HCT116 (cell line): ENCODE measurements around the gene RHBDL3. TPM values are rescaled to one million over a fixed set of nuclear protein-coding genes. Genes with fewer than 3 reads are reported as not detected.

Source experiments
- ATAC-seq: fragments of 200-7000 bp; cut with Tn5 transposase; 2 replicates; pipeline ENCODE4 v1.9.1; 2020; ENCODE audit warnings: mild to moderate bottlenecking, moderate library complexity
- BruUV-seq: library from RNA; stranded (reverse); fragments of 400-500 nt; replicated peaks from 2 replicates; lab custom pipeline; 2021; lab: Mats Ljungman, UMichigan
- CTCF ChIA-PET: fragments of 300-600 bp; sonication (Branson Sonifier 250); formaldehyde crosslinking; loops from one replicate; lab custom pipeline; 2021; ENCODE audit warnings: antibody characterized with exemption; lab: Charles Lee
- POLR2A ChIA-PET: fragments of 300-600, 350-600 bp; sonication (Branson Sonifier 250); formaldehyde crosslinking; loops from one replicate; lab custom pipeline; 2021; ENCODE audit warnings: antibody characterized with exemption; lab: Charles Lee
- RAD21 ChIA-PET, 2 experiments: fragments of 300-600 bp; sonication (Branson Sonifier 250); formaldehyde crosslinking; loops; one replicate each; lab custom pipeline; 2023; ENCODE audit warnings: low total read pairs in 2 of 2; ENCODE audit not compliant: uncharacterized antibody in 2 of 2, unreplicated experiment in 2 of 2, low non-redundant PET in 1 of 2; lab: Charles Lee
- DNase-seq: peaks from one replicate; pipeline ENCODE4 v3.0.0-alpha.2; 2010; ENCODE audit warnings: low read depth, low spot score
- H2AFZ ChIP-seq: fragments of 200-600 bp; shearing (Covaris generic), sonication (generic); 2 replicates; pipeline ENCODE4 v1.6.1; 2017; ENCODE audit warnings: low read depth, mixed run types, mixed read lengths, antibody characterized with exemption, low read length; ENCODE audit not compliant: poor library complexity, severe bottlenecking
- H3K27ac ChIP-seq: 2 replicates; pipeline ENCODE4 v1.5.1; 2012; ENCODE audit warnings: low read depth, low read length
- H3K27me3 ChIP-seq: fragments of 200-600 bp; sonication (generic); 2 replicates; pipeline ENCODE4 v1.6.1; 2016; ENCODE audit warnings: mixed run types, low read length, mixed read lengths; ENCODE audit not compliant: insufficient read depth
- H3K36me3 ChIP-seq, 2 experiments: fragments of 200-500 bp in 1 of 2; fragments of 200-600 bp in 1 of 2; sonication (Bioruptor generic) in 1 of 2; sonication (generic) in 1 of 2; 2 replicates each; pipeline versions ENCODE4 v1.5.1 to v1.6.1; 2014 to 2016; ENCODE audit warnings: low read length in 2 of 2, inconsistent platforms in 1 of 2, mixed read lengths in 1 of 2, mixed run types in 1 of 2; ENCODE audit not compliant: insufficient read depth in 2 of 2, control insufficient read depth in 1 of 2
- H3K4me1 ChIP-seq, 2 experiments: fragments of 200-600 bp in 1 of 2; sonication (generic) in 1 of 2; 2 replicates each; pipeline versions ENCODE4 v1.5.1 to v1.6.1; 2012 to 2017; ENCODE audit warnings: low read length in 2 of 2, inconsistent platforms in 1 of 2, mild to moderate bottlenecking in 1 of 2, mixed read lengths in 1 of 2, mixed run types in 1 of 2, moderate library complexity in 1 of 2; ENCODE audit not compliant: insufficient read depth in 2 of 2, control insufficient read depth in 1 of 2
- H3K4me2 ChIP-seq: fragments of 200-600 bp; sonication (generic); 2 replicates; pipeline ENCODE4 v1.6.1; 2017; ENCODE audit warnings: mixed run types, low read length, mixed read lengths
- H3K4me3 ChIP-seq, 2 experiments: fragments of 200-600 bp in 1 of 2; sonication (generic) in 1 of 2; replicated peaks in 1 of 2; 2 replicates each; pipeline ENCODE4 v1.5.1; 2011 to 2016; ENCODE audit warnings: low read length in 2 of 2, control low read depth in 1 of 2, low read depth in 1 of 2, mild to moderate bottlenecking in 1 of 2, mixed read lengths in 1 of 2, mixed run types in 1 of 2
- H3K79me2 ChIP-seq: fragments of 200-600 bp; sonication (generic); 2 replicates; pipeline ENCODE4 v1.6.1; 2017; ENCODE audit warnings: mild to moderate bottlenecking, mixed run types, low read length, moderate library complexity, mixed read lengths; ENCODE audit not compliant: insufficient read depth
- H3K9ac ChIP-seq: fragments of 200-600 bp; sonication (generic); 2 replicates; pipeline ENCODE4 v1.6.1; 2016; ENCODE audit warnings: low read length, mixed read lengths
- H3K9me2 ChIP-seq: fragments of 200-600 bp; sonication (generic), shearing (Covaris generic); 2 replicates; pipeline ENCODE4 v1.6.1; 2017; ENCODE audit warnings: mixed run types, mild to moderate bottlenecking, moderate library complexity; ENCODE audit not compliant: insufficient read depth
- H3K9me3 ChIP-seq, 2 experiments: fragments of 200-500 bp in 1 of 2; fragments of 200-600 bp in 1 of 2; sonication (Bioruptor generic) in 1 of 2; sonication (generic) in 1 of 2; 2 replicates each; pipeline ENCODE4 v1.6.1; 2014 to 2017; ENCODE audit warnings: low read length in 2 of 2, mixed read lengths in 2 of 2, inconsistent platforms in 1 of 2, low read depth in 1 of 2, mild to moderate bottlenecking in 1 of 2, mixed run types in 1 of 2, moderate library complexity in 1 of 2; ENCODE audit not compliant: control insufficient read depth in 1 of 2, insufficient read depth in 1 of 2
- H4K20me1 ChIP-seq: fragments of 200-600 bp; sonication (generic), shearing (Covaris generic); 2 replicates; pipeline ENCODE4 v1.6.1; 2017; ENCODE audit warnings: mixed run types, mild to moderate bottlenecking, moderate library complexity; ENCODE audit not compliant: insufficient read depth
- CEBPB ChIP-seq: IDR thresholded peaks from 2 replicates; pipeline ENCODE4 v1.6.1; 2012; ENCODE audit warnings: low read depth
- CTCF ChIP-seq, 3 experiments: fragments of 200-600 bp in 1 of 3; sonication (generic) in 1 of 3; IDR thresholded peaks in 2 of 3; conservative IDR thresholded peaks in 1 of 3; 2 replicates each; pipeline ENCODE4 v1.5.1; 2012 to 2017; ENCODE audit warnings: low read depth in 2 of 3, low read length in 2 of 3, antibody characterized with exemption in 1 of 3, borderline replicate concordance in 1 of 3, control low read depth in 1 of 3, mild to moderate bottlenecking in 1 of 3, mixed read lengths in 1 of 3, mixed run types in 1 of 3, moderate library complexity in 1 of 3; ENCODE audit not compliant: insufficient read depth in 1 of 3
- ELF1 ChIP-seq: IDR thresholded peaks from 2 replicates; pipeline ENCODE4 v1.6.1; 2012; ENCODE audit warnings: low read depth, borderline replicate concordance
- EZH2phosphoT487 ChIP-seq: fragments of 200-600 bp; IDR thresholded peaks from 2 replicates; pipeline ENCODE4 v1.6.1; 2018; ENCODE audit warnings: antibody characterized with exemption, borderline replicate concordance
- MAX ChIP-seq: IDR thresholded peaks from 2 replicates; pipeline ENCODE4 v1.6.1; 2012
- POLR2A ChIP-seq: IDR thresholded peaks from 2 replicates; pipeline ENCODE4 v1.7.0; 2011; ENCODE audit warnings: borderline replicate concordance; ENCODE audit not compliant: insufficient read depth, insufficient read length; ENCODE audit errors: extremely low read depth
- REST ChIP-seq: IDR thresholded peaks from 2 replicates; pipeline ENCODE4 v1.6.1; 2012; ENCODE audit warnings: low read depth
- SRF ChIP-seq: IDR thresholded peaks from 2 replicates; pipeline ENCODE4 v1.6.1; 2012; ENCODE audit warnings: low read depth
- YY1 ChIP-seq: IDR thresholded peaks from 2 replicates; pipeline ENCODE4 v1.6.1; 2011; ENCODE audit warnings: low read length, low read depth, moderate library complexity, mild to moderate bottlenecking; ENCODE audit not compliant: insufficient replicate concordance; ENCODE audit errors: extremely low read depth
- ZBTB33 ChIP-seq: IDR thresholded peaks from 2 replicates; pipeline ENCODE4 v1.6.1; 2011; ENCODE audit warnings: mild to moderate bottlenecking, low read length, moderate library complexity; ENCODE audit not compliant: insufficient replicate concordance; ENCODE audit errors: extremely low read depth
- ZNF274 ChIP-seq: fragments of 200-500 bp; sonication (Bioruptor generic); IDR thresholded peaks from 2 replicates; pipeline ENCODE4 v1.6.1; 2014; ENCODE audit warnings: mild to moderate bottlenecking, low read depth, low read length, inconsistent platforms
- intact Hi-C: fragments of 100-400 bp; cut with micrococcal nuclease; formaldehyde crosslinking; loops from 2 replicates; pipeline ENCODE4 v1.10.0; 2022
- total RNA-seq: library from RNA; stranded (reverse); gene quantifications from one replicate; pipeline ENCODE4 v1.2.1, GENCODE V29; 2021; ENCODE audit not compliant: unreplicated experiment

Gene RHBDL3
- total RNA-seq, 1 experiment from 2014 or later = 4.0 TPM

GRCh38 chr17:32223703-32224102 lies 41.9 kb upstream of the RHBDL3 start:
- H3K27ac ChIP-seq = no peak overlapping the region
- RAD21 ChIA-PET = no interaction called here
- ATAC-seq = no peak
- no peak for TF ChIP-seq ELF1
- TF ChIP-seq, all 23 proteins: peak for 0
- Histone ChIP-seq H3K9me3 (no peaks in the 10 kb centered on the region), H3K4me2 (no peak overlapping the region), H4K20me1 (no peaks in the 10 kb centered on the region), H2AFZ (no peak overlapping the region), H3K9ac (no peak overlapping the region), H3K4me1 (peaks cover 0 to 11% of the 10 kb centered on the region in 2 experiments; a peak in 1 of 4 replicates), H3K9me2 (no peaks in the 10 kb centered on the region), H3K79me2 (no peaks in the 10 kb centered on the region), H3K27me3 (no peaks in the 10 kb centered on the region), H3K4me3 (no peak overlapping the region), H3K36me3 (no peaks in the 10 kb centered on the region)
- no peak for DNase-seq
- intact Hi-C loops = no loop called here
- ChIA-PET POLR2A (no interaction called here), CTCF (no interaction called here)
- BruUV-seq = no TSS peak

- H3K36me3 ChIP-seq = no peaks in the 10 kb centered on the region
- H2AFZ ChIP-seq = no peak overlapping the region
- no peaks in the 10 kb centered on the region for H3K79me2 ChIP-seq
- no peaks in the 10 kb centered on the region for H3K9me3 ChIP-seq
- H3K9me2 ChIP-seq = no peaks in the 10 kb centered on the region
- no peaks in the 10 kb centered on the region for H4K20me1 ChIP-seq
- BruUV-seq = no TSS peak
- H3K4me1 ChIP-seq = peaks cover 0 to 11% of the 10 kb centered on the region in 2 experiments; a peak in 1 of 4 replicates
- RAD21 ChIA-PET = no interaction called here
- no peak for DNase-seq
- H3K4me3 ChIP-seq = no peak overlapping the region
- POLR2A ChIA-PET = no interaction called here
- H3K9ac ChIP-seq = no peak overlapping the region
- no peak overlapping the region for H3K4me2 ChIP-seq
- no peak for ATAC-seq
- no peak overlapping the region for H3K27ac ChIP-seq
- CTCF ChIA-PET = no interaction called here
- intact Hi-C loops = no loop called here
- H3K27me3 ChIP-seq = no peaks in the 10 kb centered on the region
- TF ChIP-seq ZBTB33 (no peak), CTCF (IDR thresholded peaks at IDR 0.05 in 2 of 3, conservative IDR thresholded peaks at IDR 0.05 in 1 of 3; ENCODE audit: borderline replicate concordance in 1 of 3, insufficient read depth in 1 of 3, low read depth in 2 of 3, low read length in 2 of 3) (no peak), CEBPB (no peak), MAX (no peak), ZNF274 (no peak), POLR2A (no peak), YY1 (no peak), SRF (no peak), EZH2phosphoT487 (no peak), ELF1 (no peak), REST (no peak)
Observed at GRCh38 chr17:32226886-32227285, 38.7 kb upstream of the RHBDL3 start.
